D341Med (cell line): ENCODE data around the gene ABI3BP.

Source experiments
- DNase-seq: peaks from one replicate; pipeline ENCODE4 v3.0.0; 2012; ENCODE audit warnings: low spot score

Gene ABI3BP

GRCh38 chr3:100834332-100834731 is 158.9 kb downstream of the ABI3BP start:
- no peak for DNase-seq

GRCh38 chr3:100833483-100833882 is 159.7 kb downstream of the ABI3BP start:
- DNase-seq: no peak

GRCh38 chr3:100831629-100832028 is 161.6 kb downstream of the ABI3BP start:
- DNase-seq: no peak

GRCh38 chr3:100830931-100831330 is 162.3 kb downstream of the ABI3BP start:
- no peak for DNase-seq

GRCh38 chr3:100825574-100825973 is 167.6 kb downstream of the ABI3BP start:
- no peak for DNase-seq

GRCh38 chr3:100815583-100815982 is 177.6 kb downstream of the ABI3BP start:
- no peak for DNase-seq

- no peak for DNase-seq
Observed at GRCh38 chr3:100813828-100814227, 179.4 kb downstream of the ABI3BP start.

- no peak for DNase-seq
Observed at GRCh38 chr3:100811779-100812507, 181.3 kb downstream of the ABI3BP start.

GRCh38 chr3:100810671-100811070 is 182.6 kb downstream of the ABI3BP start:
- DNase-seq: no peak

GRCh38 chr3:100804631-100805030 is 188.6 kb downstream of the ABI3BP start:
- DNase-seq: no peak

GRCh38 chr3:100803711-100804110 is 189.5 kb downstream of the ABI3BP start:
- no peak for DNase-seq

GRCh38 chr3:100802126-100802525 is 191.1 kb downstream of the ABI3BP start:
- no peak for DNase-seq

GRCh38 chr3:100798012-100798411 is 195.2 kb downstream of the ABI3BP start:
- no peak for DNase-seq

- DNase-seq: no peak
Observed at GRCh38 chr3:100796556-100796955, 196.7 kb downstream of the ABI3BP start.

- no peak for DNase-seq
Observed at GRCh38 chr3:100789579-100789978, 203.6 kb downstream of the ABI3BP start.

GRCh38 chr3:100783619-100784018 is 209.6 kb downstream of the ABI3BP start:
- DNase-seq: no peak

GRCh38 chr3:100782906-100783305 is 210.3 kb downstream of the ABI3BP start:
- no peak for DNase-seq

GRCh38 chr3:100782348-100782747 is 210.9 kb downstream of the ABI3BP start:
- no peak for DNase-seq

GRCh38 chr3:100781301-100781700 is 211.9 kb downstream of the ABI3BP start:
- DNase-seq: no peak

GRCh38 chr3:100780071-100780622 is 213.1 kb downstream of the ABI3BP start:
- no peak for DNase-seq

GRCh38 chr3:100779480-100779879 is 213.7 kb downstream of the ABI3BP start:
- no peak for DNase-seq

GRCh38 chr3:100777271-100777670 is 215.9 kb downstream of the ABI3BP start:
- DNase-seq: no peak

GRCh38 chr3:100776746-100777145 is 216.5 kb downstream of the ABI3BP start:
- DNase-seq: no peak
